GM19023 (cell line): ENCODE data around the gene LAMC1.

ENCODE experiments used
- ATAC-seq: cut with Tn5 transposase; IDR thresholded peaks from one replicate; pipeline ENCODE4 v1.9.1; 2021; ENCODE audit warnings: mild to moderate bottlenecking, moderate library complexity; ENCODE audit not compliant: unreplicated experiment

LAMC1 gene

DNA sequence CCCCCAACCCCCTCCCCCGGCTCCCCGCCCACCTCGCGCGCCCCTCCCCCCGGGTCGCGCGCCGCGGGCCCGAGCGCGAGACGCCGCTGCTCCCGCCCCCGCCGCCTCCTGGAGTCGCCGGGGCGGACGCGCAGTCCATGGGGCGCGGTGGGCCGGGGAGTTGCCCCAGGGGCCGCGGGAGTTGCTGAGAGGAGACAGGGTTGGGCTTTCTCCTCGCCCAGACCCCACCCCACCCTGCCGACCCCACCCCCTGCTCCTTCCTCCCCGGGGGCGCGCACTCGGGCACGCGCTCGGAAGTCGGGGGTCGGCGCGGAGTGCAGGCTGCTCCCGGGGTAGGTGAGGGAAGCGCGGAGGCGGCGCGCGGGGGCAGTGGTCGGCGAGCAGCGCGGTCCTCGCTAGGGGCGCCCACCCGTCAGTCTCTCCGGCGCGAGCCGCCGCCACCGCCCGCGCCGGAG lies at the start of gene LAMC1:
Gene LAMC1, plus strand, starts transcription at position 275 of the 455 bp plus-strand sequence. CDS start 297 bp downstream, outside the sequence.
- ATAC-seq: peak; percentile 25

DNA sequence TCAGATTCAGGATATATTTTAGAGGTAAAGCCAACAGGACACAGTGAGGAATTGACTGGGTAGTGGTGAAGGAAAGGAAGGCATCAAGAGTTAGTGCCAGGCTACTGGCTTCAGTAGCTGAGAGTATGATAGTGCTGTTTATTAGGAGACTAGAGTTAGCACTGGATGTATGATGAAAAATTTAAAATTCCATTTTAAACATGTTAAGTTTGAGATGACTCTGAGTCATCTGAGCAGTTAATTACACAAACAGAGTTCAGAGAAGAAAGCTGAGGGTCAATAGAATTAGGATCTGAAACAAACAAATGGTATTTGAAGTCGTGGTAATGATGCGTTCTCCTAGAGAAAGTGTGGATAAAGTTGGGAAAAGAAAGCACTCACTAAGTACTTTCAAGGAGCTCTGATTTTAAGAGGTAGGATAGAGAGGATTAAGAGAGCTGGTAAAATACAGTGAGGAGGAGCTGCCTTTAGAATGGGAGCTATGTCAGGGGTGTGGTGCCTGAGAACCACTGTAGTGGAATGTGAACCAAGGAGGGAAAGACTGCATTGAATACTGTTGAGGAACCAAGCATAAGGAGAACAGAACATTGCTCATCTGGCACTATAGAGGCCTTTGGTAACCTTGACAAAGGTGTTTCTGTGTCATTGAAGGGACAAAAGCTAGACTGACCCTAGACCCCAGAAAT lies 48.6 kb upstream of the LAMC1 start:
- no peak for ATAC-seq

DNA sequence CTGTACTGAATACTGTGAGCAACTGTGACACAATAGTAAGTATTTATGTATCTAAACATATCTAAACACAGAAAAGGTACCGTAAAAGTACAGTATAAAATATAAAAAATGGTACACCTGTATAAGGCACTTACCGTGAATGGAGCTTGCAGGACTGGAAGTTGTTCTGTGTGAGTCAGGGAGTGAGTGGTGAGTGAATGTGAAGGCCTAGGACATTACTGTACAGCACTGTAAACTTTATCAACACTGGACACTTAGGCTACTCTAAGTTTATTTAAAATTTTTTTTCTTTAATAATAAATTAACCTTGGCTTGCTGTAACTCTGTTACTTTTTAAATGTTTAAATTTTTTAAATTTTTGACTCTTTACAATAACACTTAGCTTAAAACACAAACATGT lies 45.7 kb upstream of the LAMC1 start:
- ATAC-seq: no peak

DNA sequence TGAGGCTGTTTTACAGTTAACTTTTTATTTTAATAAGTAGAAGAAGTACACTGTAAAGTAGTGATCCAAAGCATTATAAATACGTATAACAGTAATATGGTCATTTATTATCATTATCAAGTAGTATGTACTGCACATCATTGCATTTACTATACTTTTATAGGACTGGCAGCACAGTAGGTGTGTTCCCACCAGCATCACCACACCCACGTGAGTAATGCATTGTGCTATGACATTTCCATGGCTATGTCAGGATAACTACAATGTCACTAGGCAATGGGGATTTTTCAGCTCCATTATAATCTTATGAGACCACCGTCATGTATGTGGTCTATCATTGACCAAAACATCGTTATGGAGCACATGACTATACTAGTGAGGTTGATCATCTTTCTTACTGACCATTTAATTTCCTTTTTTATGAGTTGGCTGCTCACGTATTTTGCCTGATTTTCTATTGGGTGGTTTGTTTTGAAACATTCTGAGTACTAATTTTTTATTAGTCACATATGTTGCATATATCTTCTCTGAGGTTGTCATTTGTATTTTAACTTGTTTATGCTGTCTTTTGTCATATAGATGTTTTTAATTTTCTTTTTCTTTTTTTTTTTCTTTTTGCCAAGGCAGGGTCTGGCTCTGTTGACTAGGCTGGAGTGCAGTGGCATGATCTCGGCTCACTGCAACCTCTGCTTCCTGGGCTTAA lies 44.9 kb upstream of the LAMC1 start:
- no peak for ATAC-seq

DNA sequence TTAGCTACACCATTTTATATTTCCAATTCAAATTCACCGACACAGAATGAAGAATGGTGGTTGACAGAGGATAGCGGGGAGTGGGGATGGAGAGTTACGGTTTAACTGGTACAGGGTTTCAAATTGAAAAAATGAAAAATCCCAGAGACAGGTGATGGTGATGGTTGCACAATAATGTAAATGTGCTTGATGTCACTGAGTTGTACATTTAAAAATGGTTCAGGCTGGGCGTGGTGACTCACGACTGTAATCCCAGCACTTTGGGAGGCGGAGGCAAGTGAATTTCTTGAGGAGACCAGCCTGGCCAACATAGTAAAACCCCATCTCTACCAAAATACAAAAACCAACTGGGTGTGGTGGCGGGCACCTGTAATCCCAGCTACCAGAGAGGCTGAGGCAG lies 39.1 kb upstream of the LAMC1 start:
- no peak for ATAC-seq

DNA sequence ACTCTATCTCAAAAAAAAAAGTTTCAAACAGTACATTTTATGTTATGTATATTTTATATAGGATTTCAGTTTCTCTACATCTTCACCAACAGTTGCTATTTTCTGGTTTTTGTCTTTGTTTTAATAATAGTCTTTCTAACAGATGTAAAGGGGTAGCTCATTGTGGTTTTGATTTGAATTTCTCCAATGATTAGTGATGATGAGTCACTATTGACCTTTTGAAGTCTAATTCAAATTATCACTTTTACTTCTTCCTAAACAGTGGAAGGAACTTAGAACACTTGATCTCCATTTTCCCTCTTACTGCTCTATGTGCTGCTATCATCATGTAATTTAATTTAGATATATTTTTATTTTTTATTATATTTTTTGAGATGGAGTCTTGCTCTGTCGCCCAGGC lies 38.6 kb upstream of the LAMC1 start:
- no peak for ATAC-seq

DNA sequence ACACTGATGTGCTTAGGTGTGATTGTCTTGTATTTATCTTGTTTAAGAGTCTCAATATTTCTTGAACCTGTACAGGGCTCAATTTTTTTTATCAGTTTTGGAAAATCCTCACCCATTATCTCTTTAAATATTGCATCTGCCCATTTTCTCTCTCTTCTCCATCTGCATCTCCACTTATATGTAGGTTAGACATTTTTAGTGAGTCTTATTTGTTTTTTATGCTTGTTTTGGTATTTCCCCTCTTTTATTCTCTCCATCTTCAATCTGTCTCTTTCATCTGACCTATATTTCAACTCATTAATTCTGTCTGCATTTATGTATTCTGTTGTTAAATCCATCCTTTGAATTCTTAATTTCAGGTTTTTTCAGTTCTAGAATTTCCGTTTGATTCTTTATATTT lies 37.3 kb upstream of the LAMC1 start:
- no peak for ATAC-seq

DNA sequence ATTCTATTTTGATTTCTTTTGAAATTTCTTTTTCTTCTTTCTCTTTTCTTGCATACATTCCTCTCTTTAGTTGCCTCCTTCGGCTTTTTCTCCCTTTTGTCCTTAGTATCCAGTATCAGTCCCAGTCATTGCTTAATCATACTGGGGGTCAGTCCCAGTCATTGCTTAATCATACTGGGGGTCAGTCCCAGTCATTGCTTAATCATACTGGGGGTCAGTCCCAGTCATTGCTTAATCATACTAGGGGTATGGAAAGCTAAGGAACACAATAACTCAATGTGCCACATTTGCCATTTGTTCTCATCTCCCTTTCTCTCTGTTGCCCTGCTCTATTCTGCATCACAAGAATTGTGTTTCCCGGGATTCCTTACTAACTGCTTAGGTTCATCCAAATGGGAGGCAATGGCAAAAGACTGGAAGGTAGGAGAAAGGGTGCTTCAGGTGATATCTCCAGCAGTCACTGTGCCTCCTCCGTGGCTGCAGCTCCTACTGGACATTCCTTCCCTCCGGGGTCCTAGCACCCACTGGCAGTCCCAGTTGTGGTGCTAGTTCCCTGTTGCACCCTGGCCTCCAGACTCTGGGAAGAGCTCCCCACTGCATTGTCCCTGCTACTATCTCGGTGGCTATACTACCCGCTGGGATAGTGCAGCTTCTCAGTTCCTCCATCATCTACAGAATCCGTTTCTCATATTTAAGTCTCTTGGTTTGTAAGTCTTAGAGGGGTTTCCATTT lies 32.6 kb upstream of the LAMC1 start:
- ATAC-seq: no peak

DNA sequence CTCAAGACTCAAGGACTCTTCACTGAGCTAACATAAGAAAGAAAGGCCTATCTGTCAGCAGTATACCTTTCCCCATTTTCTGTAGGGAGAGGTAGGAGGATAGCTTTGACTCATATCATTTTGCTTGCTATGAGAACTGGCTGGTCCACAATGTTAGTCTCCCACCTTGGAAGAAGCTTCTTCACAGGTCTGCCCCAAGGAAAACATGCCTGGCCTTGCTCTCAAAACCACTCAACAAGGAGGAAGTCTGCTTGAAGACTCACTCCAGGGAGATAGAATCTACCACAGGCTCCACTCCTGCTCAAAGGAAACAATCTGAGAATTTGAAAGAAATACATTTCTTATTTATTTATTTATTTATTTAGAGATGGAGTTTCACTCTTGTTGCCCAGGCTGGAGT lies 29.5 kb upstream of the LAMC1 start:
- no peak for ATAC-seq

DNA sequence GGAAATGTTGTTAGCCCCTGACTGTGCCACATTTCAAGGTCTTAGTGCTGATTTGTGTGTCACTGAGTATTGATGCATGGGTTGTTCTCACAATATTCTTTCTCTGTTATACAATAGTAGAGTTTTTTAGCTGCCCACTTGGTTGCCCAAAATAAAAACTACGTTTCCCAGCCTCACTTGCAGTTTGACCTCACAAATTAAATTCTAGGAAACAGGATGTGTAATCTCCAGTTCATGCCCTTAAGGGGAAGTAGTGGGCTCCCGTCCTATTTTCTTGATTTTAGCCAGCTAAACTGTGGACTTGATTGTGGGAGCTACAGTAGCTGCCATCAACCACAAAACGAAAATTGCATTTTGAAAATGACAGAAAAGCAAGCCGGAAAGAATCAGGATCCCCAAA lies 27.3 kb upstream of the LAMC1 start:
- ATAC-seq: no peak

DNA sequence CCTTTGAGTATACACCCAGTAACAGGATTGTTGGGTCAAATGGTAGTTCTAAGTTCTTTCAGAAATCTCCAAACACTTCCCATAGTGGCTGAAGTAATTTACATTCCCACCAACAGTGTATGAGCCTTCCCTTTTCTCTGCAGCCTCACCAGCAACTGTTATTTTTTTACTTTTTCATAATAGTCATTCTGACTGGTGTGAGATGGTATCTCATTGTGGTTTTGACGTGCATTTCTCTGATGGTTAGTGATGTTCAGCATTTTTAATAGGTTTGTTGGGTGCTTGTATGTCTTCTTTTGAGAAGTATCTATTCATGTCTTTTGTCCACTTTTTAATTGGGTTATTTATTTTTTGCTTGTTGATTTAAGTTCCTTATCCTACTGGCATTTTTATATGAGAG lies 26.4 kb upstream of the LAMC1 start:
- ATAC-seq: no peak

DNA sequence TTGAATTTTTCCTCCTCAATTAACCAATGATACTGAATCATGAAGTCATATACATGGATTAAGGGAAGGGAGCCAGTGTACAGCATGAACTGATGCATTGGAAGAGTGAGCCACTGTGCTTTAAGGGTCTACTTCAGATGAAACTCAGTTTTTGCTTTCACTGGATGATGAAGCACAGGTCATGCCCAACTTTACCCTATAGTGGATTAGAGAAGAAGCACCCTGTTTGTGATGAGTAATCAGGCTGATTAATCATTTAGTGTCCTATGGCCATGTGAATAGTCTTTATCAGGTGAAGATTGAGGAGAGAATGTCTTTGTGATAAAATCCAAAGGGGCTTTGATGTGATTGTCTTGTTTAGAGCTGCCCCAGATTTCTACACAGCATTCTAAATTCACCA lies 24.7 kb upstream of the LAMC1 start:
- no peak for ATAC-seq

DNA sequence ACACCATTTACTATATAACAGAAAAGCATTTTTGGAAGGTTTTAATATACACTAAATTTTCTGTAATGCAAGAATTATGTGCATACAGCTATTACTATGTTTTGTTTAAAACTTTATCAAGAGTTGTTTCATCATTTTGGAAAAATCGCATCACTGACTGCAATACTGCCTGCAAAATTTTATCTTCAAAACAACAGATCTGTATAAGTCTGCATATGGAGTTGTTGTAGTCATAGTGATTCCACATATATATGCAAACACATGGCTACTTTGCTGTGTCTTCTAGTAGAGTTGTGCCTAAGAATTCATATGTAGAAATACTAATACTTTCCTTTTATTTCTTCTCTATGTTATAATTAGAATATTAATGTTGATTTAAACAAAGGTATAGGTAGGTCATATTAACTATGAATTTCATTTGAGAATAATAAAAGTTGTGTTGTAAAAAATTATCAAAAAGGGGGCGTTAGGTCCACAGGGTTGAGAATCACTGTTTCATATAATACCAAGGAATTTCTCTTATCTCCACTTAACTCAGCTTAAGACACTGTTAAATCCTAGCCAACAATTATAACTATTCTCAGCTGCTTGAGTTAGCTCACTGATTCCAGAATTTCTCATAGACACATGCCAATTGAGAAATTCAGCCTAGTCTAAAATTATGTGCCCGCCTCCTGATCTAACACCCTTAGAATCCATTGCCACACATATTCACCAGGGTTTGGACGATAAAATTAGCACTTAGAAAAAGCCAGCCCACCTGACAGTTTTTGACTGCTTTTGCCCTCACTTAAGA lies 22.9 kb upstream of the LAMC1 start:
- no peak for ATAC-seq

DNA sequence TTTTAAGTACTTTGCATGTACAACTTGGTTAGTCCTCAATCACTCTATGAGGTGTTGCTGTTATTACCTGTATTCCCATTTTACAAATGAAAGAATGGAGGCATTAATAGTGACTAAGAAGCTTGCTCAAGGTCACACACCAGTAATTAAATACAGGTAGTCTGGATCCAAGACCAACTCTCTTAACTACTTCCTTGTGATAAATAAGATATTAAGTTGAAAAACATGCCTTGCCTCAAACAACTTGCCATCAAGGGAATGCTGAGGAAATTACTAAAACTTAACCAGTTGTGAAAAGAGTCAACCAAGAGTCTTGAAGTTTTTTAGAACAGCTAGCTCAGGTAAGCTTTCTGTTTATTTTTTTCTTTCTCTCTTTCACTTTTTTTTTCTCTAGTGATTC lies 21.0 kb upstream of the LAMC1 start:
- ATAC-seq: no peak

DNA sequence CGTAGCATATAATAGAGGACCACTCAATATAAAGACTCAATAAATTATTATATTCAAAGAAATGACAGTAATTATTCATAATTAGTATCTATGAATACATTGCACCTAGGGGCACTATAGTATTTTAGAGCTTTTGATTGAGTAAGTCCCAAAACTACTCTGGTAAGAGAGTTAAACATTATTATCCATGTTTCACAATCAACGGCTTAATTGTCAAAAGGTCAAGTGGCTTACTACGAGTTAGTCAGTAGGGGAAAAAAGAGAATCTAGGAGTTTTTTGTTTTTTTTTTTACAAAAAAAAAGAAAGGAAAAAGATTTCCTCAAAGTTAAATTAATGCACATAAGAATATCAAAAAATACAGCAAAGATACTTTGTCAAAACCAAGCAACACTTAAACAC lies 20.4 kb upstream of the LAMC1 start:
- ATAC-seq: no peak

DNA sequence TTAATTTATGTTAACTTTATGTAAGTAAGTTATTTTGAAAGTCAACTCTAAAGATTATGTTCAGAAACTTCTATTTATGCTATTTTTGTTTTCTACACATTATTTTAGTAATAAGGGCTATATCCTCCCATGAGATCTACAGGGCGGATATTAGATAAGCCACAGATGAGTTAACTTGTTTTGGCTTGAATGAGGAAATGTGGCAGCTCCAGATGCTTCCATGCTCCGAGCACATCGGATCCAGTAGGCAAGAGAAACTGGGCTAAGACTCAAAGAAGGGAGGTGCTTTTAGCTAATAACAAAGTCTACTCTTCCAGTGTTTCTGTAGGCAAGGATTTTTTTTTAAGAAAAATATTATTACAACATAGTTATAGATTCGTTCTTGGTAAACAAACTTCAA lies 20.0 kb upstream of the LAMC1 start:
- no peak for ATAC-seq

DNA sequence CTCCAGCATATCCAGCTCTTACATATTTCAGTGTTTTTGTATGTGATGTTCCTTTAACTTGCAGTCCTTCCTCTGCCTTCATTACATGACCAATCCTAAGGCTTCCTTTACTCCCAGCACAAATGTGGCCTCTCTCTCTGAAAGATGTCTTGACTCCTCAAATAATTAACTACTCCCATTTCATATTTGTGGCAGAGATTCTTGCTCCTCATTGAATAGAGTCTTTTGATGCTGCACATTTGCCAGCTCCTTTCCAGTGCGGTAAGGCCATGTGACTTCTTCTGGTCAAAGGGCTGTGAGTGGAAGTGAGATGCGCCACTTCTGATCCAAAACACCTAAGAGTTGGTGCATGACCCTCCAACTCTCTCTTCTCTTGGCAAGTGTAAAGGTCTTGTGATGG lies 19.1 kb upstream of the LAMC1 start:
- ATAC-seq: no peak

DNA sequence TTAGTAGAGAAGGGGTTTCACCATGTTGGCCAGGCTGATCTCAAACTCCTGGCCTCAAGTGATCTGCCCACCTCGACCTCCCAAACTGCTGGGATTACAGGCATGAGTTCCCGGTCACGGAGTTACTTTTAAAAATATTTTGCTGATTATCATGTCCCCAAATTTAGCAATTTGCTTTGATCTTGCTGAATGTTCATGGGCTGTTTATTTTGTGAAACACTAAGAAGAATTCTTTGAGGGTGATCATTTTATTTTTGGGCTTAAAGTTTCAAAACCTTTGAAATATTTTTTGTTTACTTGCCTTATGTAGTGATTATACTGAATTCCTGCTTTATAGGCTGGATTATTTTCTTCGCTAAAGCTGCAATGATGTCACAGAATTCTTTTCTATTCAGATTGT lies 11.4 kb upstream of the LAMC1 start:
- no peak for ATAC-seq

DNA sequence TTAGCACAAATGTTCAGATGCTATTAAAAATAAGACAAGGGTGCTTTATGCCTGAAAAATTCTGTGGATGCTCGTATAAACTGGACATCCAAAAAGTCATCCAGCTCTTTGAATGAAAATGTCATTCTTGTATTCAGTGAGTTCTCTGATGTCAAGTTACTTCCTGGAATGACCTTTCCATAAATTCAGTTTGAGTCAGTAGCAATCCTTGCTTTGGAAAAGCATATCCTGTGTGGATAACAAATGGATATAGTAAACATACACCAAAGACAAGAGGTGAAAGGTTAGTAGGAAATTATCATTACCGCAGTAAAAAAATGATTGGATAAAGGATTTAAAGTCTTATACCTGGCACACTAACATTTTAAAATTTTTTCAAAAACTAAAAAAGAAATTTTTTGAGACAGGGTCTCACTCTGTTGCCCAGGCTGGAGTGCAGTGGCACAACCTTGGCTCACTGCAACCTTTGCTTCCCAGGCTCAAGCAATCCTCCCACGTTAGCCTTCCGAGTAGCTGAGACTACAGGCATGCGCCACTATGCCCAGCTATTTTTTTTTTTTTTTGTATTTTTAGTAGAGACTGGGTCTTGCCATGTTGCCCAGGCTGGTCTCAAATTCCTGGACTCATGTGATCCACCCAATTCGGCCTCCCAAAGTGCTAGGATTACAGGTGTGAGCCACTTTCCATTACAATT lies 10.8 kb upstream of the LAMC1 start:
- ATAC-seq: no peak

DNA sequence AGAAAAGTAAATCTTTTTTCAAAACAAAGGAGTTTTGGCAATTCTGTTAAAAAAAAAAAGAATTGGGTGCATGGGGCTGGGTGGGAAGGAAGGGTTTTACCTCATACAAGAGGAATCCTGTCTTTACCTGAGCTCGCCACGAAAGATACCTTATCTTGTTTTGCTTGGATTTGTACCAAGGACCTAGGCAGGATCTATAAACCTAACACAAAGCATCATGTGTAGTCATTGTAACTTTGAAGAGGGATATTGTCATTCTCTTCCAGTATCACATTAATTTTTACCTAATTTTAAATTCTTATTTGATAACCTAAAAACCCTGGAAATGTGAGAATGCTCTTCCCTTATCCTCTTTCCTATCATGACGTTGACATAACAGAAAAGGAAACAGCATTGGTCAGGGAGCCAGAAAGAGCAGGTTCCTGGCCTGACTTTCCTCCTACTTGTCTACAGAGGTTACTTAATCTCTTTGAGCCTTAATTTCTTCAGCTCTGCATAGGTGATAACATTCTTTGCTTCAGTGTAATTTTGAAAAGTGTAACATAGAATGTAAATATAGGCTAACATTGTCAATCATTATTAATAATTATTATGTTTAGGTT lies 4.0 kb upstream of the LAMC1 start:
- ATAC-seq: no peak
